ENCODE data around the gene COMMD9.

GRCh38 chr11:36266767-36267166 lies 22.5 kb downstream of the COMMD9 start:
- TF ChIP-seq EZH2 (IDR thresholded peaks at IDR 0.05; ENCODE audit: borderline replicate concordance, insufficient read depth, low read depth, low read length, poor library complexity, severe bottlenecking), result no peak
- no peak for TF ChIP-seq CTCF (IDR thresholded peaks at IDR 0.05)
